ENCODE results near the gene TTC21B. TPM values are rescaled to one million over a fixed set of nuclear protein-coding genes. Genes with fewer than 3 reads are reported as not detected.

TTC21B gene
- total and polyA plus RNA-seq, 2 experiments from 2014 or later: 5.7 to 24.3 TPM

DNA sequence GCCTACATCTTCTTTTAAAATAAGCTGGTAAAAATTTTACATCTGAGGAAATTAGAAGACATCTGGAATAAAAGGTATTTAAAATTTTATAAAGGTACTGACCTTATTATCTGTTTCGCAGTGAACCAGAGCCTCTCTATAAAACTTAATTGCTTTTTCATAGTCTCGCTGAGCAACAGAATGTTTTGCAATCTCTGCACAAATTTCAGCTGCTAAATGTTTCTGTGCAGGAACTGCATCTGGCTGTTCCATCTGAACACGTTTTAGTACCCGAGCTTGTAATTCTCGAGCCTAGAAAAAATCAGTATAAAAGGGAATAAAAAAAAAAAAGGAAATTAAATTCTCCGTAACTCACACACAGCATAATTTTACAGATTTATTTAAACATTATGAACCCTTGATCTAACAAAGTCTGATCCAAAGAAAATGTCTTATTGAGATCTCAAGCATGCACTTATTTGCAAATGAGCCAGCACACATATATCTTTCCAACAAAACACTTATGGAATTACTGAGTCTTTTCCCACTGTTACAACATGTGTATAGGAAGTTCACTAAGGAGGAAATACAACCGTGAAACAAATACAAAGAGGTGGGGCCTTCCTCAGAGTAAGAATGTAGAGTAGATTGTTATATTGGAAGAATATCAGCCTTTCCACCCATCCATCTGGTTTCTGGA, 51.8 kb downstream of the TTC21B start:
- no peak for DNase-seq (ENCODE audit: low spot score)
- Histone ChIP-seq H3K27me3 (no peaks in the 10 kb centered on the region), H3K36me3 (replicated peaks; ENCODE audit: insufficient read depth, low read depth) (peaks cover 3% of the 10 kb centered on the region), H3K4me3 (no peak overlapping the region), H3K9me3 (ENCODE audit: low read depth) (no peaks in the 10 kb centered on the region), H3K27ac (no peak overlapping the region), H3K9me2 (replicated peaks; ENCODE audit: insufficient read depth) (no peaks in the 10 kb centered on the region), H3K79me2 (no peaks in the 10 kb centered on the region), H4K20me1 (ENCODE audit: insufficient read depth, poor library complexity, severe bottlenecking) (no peaks in the 10 kb centered on the region), H3K4me2 (no peak overlapping the region), H2AFZ (no peak overlapping the region), H3K4me1 (ENCODE audit: insufficient read depth) (no peaks in the 10 kb centered on the region)
- TF ChIP-seq EZH2 (IDR thresholded peaks at IDR 0.05; ENCODE audit: borderline replicate concordance) (no peak), CTCF (IDR thresholded peaks at IDR 0.05; ENCODE audit: poor library complexity) (no peak), EZH2phosphoT487 (IDR thresholded peaks at IDR 0.05; ENCODE audit: low read depth, severe bottlenecking, unreplicated experiment) (no peak)
- WGBS (ENCODE audit: low lambda C conversion rate, missing lambda C conversion rate): 70% methylated on average over 7 of the region's 7 CpGs

DNA sequence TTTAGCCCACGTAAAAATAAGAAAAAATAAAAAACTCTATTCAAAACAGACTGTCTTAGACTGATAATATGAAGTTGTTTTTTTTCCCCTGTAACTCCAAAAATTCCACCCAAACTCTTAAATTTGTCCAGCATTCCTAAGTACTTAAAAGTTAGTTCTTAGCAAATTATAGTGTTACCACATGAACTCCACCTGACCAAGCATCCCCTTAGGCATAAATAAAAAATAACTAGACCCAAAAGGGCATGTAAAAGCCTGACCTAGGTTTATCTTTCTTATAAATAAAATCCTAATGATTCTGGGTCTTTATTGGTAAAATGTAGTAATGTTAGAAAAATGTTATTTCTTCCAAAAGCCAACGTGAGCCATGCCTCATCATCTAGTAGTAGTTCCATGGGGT, 54.3 kb downstream of the TTC21B start:
- no peak for DNase-seq (ENCODE audit: low spot score)
- WGBS (ENCODE audit: low lambda C conversion rate, missing lambda C conversion rate): 73% methylated on average over 2 of the region's 2 CpGs
- no peak overlapping the region for H3K27ac ChIP-seq
- no peaks in the 10 kb centered on the region for H3K27me3 ChIP-seq
- H3K4me3 ChIP-seq: no peak overlapping the region
- no peaks in the 10 kb centered on the region for H3K79me2 ChIP-seq
- TF ChIP-seq CTCF (IDR thresholded peaks at IDR 0.05; ENCODE audit: poor library complexity) (no peak), EZH2phosphoT487 (IDR thresholded peaks at IDR 0.05; ENCODE audit: low read depth, severe bottlenecking, unreplicated experiment) (no peak), EZH2 (IDR thresholded peaks at IDR 0.05; ENCODE audit: borderline replicate concordance) (no peak)
- peaks cover 3% of the 10 kb centered on the region for H3K36me3 ChIP-seq (replicated peaks; ENCODE audit: insufficient read depth, low read depth)
- no peaks in the 10 kb centered on the region for H3K4me1 ChIP-seq (ENCODE audit: insufficient read depth)
- H2AFZ ChIP-seq: no peak overlapping the region
- no peaks in the 10 kb centered on the region for H4K20me1 ChIP-seq (ENCODE audit: insufficient read depth, poor library complexity, severe bottlenecking)
- H3K9me3 ChIP-seq (ENCODE audit: low read depth): no peaks in the 10 kb centered on the region
- no peak overlapping the region for H3K4me2 ChIP-seq
- H3K9me2 ChIP-seq (replicated peaks; ENCODE audit: insufficient read depth): no peaks in the 10 kb centered on the region

DNA sequence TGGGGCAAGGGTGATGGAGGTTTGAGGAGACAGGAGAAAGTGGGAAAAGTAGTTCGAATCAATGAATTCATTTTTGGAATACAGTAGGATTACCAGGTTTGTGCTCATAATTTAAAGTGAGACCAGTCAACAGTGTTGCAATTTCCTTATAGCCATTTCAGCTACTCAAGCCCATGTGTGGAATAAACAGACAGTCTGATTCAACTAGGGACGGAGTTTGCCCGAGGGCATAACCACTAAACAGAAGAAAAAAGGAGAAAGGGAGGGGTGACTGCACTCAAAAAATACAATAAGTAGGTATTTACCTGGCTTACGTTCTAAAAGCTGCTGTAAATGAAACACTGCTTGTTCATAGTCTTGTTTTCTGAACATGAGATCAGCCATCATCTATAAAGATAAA, 55.2 kb downstream of the TTC21B start:
- WGBS (ENCODE audit: low lambda C conversion rate, missing lambda C conversion rate): 64% methylated on average over 4 of the region's 4 CpGs

More for the DNA sequence above, 55.2 kb downstream of the TTC21B start:
- H3K79me2 ChIP-seq: no peaks in the 10 kb centered on the region
- no peak overlapping the region for H3K4me2 ChIP-seq
- H3K27me3 ChIP-seq: no peaks in the 10 kb centered on the region
- no peaks in the 10 kb centered on the region for H3K4me1 ChIP-seq (ENCODE audit: insufficient read depth)
- peaks cover 3% of the 10 kb centered on the region for H3K36me3 ChIP-seq (replicated peaks; ENCODE audit: insufficient read depth, low read depth)
- no peak for TF ChIP-seq EZH2phosphoT487 (IDR thresholded peaks at IDR 0.05; ENCODE audit: low read depth, severe bottlenecking, unreplicated experiment)
- TF ChIP-seq EZH2 (IDR thresholded peaks at IDR 0.05; ENCODE audit: borderline replicate concordance): no peak
- no peak for TF ChIP-seq CTCF (IDR thresholded peaks at IDR 0.05; ENCODE audit: poor library complexity)
- no peak overlapping the region for H3K27ac ChIP-seq
- H2AFZ ChIP-seq: no peak overlapping the region
- no peaks in the 10 kb centered on the region for H4K20me1 ChIP-seq (ENCODE audit: insufficient read depth, poor library complexity, severe bottlenecking)
- no peak overlapping the region for H3K4me3 ChIP-seq
- H3K9me2 ChIP-seq (replicated peaks; ENCODE audit: insufficient read depth): no peaks in the 10 kb centered on the region
- H3K9me3 ChIP-seq (ENCODE audit: low read depth): no peaks in the 10 kb centered on the region
- no peak for DNase-seq (ENCODE audit: low spot score)
